ENCODE data around the gene TEAD3. TPM values are rescaled to one million over a fixed set of nuclear protein-coding genes. Genes with fewer than 3 reads are reported as not detected.
A peak's percentile ranks its signal among the peaks of the same experiment; 100 is the strongest.

Gene TEAD3
- total RNA-seq, 1 donor, result 11.6 TPM

GRCh38 chr6:35451354-35452182 is 45.3 kb downstream of the TEAD3 start:
- DNase-seq (ENCODE audit: low read depth), result no peak
- peak overlapping the region; percentile 42 for H3K4me3 ChIP-seq (ENCODE audit: low read depth, low read length)
- TF ChIP-seq, protein P1, sequence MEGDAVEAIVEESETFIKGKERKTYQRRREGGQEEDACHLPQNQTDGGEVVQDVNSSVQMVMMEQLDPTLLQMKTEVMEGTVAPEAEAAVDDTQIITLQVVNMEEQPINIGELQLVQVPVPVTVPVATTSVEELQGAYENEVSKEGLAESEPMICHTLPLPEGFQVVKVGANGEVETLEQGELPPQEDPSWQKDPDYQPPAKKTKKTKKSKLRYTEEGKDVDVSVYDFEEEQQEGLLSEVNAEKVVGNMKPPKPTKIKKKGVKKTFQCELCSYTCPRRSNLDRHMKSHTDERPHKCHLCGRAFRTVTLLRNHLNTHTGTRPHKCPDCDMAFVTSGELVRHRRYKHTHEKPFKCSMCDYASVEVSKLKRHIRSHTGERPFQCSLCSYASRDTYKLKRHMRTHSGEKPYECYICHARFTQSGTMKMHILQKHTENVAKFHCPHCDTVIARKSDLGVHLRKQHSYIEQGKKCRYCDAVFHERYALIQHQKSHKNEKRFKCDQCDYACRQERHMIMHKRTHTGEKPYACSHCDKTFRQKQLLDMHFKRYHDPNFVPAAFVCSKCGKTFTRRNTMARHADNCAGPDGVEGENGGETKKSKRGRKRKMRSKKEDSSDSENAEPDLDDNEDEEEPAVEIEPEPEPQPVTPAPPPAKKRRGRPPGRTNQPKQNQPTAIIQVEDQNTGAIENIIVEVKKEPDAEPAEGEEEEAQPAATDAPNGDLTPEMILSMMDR (IDR thresholded peaks at IDR 0.05; ENCODE audit: insufficient read depth, low read length), result no peak

- TF ChIP-seq, protein P1 (IDR thresholded peaks at IDR 0.05; ENCODE audit: insufficient read depth, low read length), result peak; percentile 68
- no peak overlapping the region for H3K4me3 ChIP-seq (ENCODE audit: low read depth, low read length)
- peak; percentile 78 for DNase-seq (ENCODE audit: low read depth)
Observed at GRCh38 chr6:35449287-35449881, 47.5 kb downstream of the TEAD3 start.

DNA sequence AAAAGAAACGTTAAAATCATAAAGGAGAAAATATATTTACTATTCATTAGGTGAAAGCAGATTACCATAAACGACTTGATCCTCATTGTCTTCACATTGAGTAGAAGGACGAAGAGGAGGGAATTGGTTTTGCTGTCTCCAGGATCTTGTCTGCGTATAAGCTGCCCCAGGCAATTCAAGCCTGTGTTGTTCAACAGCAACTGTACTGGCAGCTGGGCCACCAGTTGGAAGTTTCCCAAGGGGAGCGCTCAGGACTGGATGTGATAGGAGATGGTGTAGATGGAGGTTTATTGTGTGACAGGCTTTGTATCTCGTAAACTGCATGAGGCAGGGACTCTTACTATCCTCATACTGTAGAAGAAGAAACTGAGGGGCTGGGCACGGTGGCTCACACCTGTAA is 48.7 kb downstream of the TEAD3 start:
- TF ChIP-seq, protein P1 (IDR thresholded peaks at IDR 0.05; ENCODE audit: insufficient read depth, low read length), result no peak
- H3K4me3 ChIP-seq (ENCODE audit: low read depth, low read length), result no peak overlapping the region
- no peak for DNase-seq (ENCODE audit: low read depth)

GRCh38 chr6:35445691-35446090 is 51.2 kb downstream of the TEAD3 start:
- TF ChIP-seq, protein P1 (IDR thresholded peaks at IDR 0.05; ENCODE audit: insufficient read depth, low read length), result no peak
- no peak overlapping the region for H3K4me3 ChIP-seq (ENCODE audit: low read depth, low read length)
- DNase-seq (ENCODE audit: low read depth), result no peak

GRCh38 chr6:35443341-35444030 is 53.4 kb downstream of the TEAD3 start:
- no peak overlapping the region for H3K4me3 ChIP-seq (ENCODE audit: low read depth, low read length)
- DNase-seq (ENCODE audit: low read depth), result no peak
- TF ChIP-seq, protein P1 (IDR thresholded peaks at IDR 0.05; ENCODE audit: insufficient read depth, low read length), result no peak

DNA sequence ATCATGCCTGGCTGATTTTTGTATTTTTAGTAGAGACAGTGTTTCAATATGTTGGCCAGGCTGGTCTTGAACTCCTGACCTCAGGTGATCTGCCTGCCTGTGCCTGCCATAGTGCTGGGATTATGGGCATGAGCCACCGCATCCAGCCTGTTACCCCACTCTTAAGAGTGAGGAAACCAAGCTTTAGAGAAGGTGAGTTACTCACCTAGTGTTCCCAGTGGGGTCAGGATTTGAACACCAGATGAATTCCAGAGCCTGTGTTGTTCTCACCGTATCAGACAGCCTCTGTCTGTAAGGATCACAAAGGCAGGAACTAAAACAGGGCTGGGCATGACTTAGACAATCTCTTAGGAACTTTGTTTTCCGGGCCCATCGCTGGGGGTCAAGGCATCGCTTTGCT is 54.2 kb downstream of the TEAD3 start:
- DNase-seq (ENCODE audit: low read depth), result no peak
- TF ChIP-seq, protein P1 (IDR thresholded peaks at IDR 0.05; ENCODE audit: insufficient read depth, low read length), result no peak
- no peak overlapping the region for H3K4me3 ChIP-seq (ENCODE audit: low read depth, low read length)
